ENCODE measurements around the gene ITPR3.
"Not testable (repeated sequence)": the region's sequence is repeated elsewhere in the genome, so short reads cannot be mapped to it uniquely, and the experiment has no call there.

Gene ITPR3

DNA sequence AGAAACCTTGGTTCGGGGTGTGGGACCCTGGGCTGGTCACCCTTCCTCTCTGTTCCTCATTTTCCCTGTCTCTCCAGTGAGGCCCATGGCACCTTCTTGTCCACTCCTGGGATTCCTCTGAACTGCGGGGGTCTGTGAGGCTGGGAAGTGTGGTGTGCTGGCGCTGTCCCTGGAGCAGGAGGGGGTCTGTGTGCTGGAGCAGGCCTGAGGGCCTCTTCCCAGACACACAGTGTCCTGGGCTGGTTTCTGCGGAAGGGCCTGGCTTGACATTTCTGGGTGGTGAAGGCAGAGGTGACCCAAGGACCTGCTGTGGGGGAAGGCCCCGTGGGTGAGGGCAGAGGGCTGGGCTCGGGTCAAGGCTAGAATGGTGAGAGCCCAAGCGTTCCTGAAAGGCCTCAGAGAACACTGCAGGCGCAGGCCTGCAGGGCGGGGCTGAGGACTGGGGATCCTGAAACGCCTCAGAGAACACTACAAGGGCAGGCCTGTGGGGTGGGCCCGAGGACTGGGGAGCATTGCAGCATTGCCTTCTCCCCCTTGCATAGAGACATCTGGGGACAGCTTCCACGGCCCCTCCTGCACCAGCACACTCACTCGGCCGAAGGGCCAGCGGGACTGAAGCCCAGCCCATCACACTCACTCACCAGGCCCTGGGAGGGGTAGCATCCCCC is 30.5 kb upstream of the ITPR3 start:
- DNase-seq (ENCODE audit: low read depth) = no peak
- H3K4me3 ChIP-seq (ENCODE audit: low read length) = no peak overlapping the region
- TF ChIP-seq, protein P1, sequence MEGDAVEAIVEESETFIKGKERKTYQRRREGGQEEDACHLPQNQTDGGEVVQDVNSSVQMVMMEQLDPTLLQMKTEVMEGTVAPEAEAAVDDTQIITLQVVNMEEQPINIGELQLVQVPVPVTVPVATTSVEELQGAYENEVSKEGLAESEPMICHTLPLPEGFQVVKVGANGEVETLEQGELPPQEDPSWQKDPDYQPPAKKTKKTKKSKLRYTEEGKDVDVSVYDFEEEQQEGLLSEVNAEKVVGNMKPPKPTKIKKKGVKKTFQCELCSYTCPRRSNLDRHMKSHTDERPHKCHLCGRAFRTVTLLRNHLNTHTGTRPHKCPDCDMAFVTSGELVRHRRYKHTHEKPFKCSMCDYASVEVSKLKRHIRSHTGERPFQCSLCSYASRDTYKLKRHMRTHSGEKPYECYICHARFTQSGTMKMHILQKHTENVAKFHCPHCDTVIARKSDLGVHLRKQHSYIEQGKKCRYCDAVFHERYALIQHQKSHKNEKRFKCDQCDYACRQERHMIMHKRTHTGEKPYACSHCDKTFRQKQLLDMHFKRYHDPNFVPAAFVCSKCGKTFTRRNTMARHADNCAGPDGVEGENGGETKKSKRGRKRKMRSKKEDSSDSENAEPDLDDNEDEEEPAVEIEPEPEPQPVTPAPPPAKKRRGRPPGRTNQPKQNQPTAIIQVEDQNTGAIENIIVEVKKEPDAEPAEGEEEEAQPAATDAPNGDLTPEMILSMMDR (conservative IDR thresholded peaks at IDR 0.05; ENCODE audit: low read depth, low read length) = no peak

DNA sequence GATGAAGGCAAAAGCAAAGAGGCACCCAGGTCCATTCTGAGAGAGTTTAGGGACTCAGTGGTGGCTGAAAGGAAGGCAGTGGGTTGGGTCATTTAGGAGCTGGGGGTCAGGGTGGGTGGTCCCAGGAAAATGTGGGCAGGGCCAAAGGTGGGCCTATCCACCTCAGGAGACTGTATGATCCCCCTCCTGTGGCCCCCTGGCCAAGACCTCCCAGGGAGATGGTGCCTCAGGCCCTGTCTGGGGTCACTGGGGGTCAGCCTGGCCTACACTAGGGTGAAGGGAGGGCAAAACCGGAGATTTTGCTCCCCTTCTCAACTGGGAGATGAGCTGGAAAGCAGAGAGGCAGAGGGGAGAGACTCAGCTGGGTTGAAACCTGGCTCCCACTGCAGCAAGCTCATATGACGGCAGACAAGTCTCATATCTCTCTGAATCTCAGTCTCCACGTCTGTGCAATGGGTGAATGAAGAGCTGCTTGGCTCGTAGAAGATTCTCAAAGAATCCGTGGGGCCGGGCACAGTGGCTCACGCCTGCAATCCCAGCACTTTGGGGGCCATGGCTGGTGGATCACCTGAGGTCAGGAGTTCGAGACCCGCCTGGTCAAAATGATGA is 29.6 kb upstream of the ITPR3 start:
- H3K4me3 ChIP-seq (ENCODE audit: low read length) = no peak overlapping the region
- no peak for DNase-seq (ENCODE audit: low read depth)
- TF ChIP-seq, protein P1 (conservative IDR thresholded peaks at IDR 0.05; ENCODE audit: low read depth, low read length) = no peak

- TF ChIP-seq, protein P1 (conservative IDR thresholded peaks at IDR 0.05; ENCODE audit: low read depth, low read length) = no peak
- DNase-seq (ENCODE audit: low read depth) = no peak
- no peak overlapping the region for H3K4me3 ChIP-seq (ENCODE audit: low read length)
Observed at GRCh38 chr6:33592280-33592594, 28.9 kb upstream of the ITPR3 start.

- TF ChIP-seq, protein P1 (conservative IDR thresholded peaks at IDR 0.05; ENCODE audit: low read depth, low read length) = no peak
- no peak for DNase-seq (ENCODE audit: low read depth)
- H3K4me3 ChIP-seq (ENCODE audit: low read length) = peak overlapping the region; percentile 33
Observed at GRCh38 chr6:33592595-33593413, 28.3 kb upstream of the ITPR3 start.

GRCh38 chr6:33593414-33593727 is 27.8 kb upstream of the ITPR3 start:
- peak overlapping the region; percentile 33 for H3K4me3 ChIP-seq (ENCODE audit: low read length)
- TF ChIP-seq, protein P1 (conservative IDR thresholded peaks at IDR 0.05; ENCODE audit: low read depth, low read length) = no peak
- DNase-seq (ENCODE audit: low read depth) = no peak

GRCh38 chr6:33595001-33595846 is 25.9 kb upstream of the ITPR3 start:
- TF ChIP-seq, protein P1 (conservative IDR thresholded peaks at IDR 0.05; ENCODE audit: low read depth, low read length) = no peak
- H3K4me3 ChIP-seq (ENCODE audit: low read length) = no peak overlapping the region
- DNase-seq (ENCODE audit: low read depth) = no peak

- H3K4me3 ChIP-seq (ENCODE audit: low read length); DNase-seq (ENCODE audit: low read depth): not testable (repeated sequence)
Observed at GRCh38 chr6:33596894-33597293, 24.2 kb upstream of the ITPR3 start.
